DMS53 treated with DMSO at 0.1 percent for 48 hours (cell line): ENCODE measurements around the gene NKX1-1.
"Not testable (repeated sequence)": the region's sequence is repeated elsewhere in the genome, so short reads cannot be mapped to it uniquely, and the experiment has no call there.

Experiments used
- DNase-seq: peaks from one replicate; lab custom pipeline; 2025; ENCODE audit not compliant: unreplicated experiment; lab: John Stamatoyannopoulos, UW

NKX1-1 gene

DNA sequence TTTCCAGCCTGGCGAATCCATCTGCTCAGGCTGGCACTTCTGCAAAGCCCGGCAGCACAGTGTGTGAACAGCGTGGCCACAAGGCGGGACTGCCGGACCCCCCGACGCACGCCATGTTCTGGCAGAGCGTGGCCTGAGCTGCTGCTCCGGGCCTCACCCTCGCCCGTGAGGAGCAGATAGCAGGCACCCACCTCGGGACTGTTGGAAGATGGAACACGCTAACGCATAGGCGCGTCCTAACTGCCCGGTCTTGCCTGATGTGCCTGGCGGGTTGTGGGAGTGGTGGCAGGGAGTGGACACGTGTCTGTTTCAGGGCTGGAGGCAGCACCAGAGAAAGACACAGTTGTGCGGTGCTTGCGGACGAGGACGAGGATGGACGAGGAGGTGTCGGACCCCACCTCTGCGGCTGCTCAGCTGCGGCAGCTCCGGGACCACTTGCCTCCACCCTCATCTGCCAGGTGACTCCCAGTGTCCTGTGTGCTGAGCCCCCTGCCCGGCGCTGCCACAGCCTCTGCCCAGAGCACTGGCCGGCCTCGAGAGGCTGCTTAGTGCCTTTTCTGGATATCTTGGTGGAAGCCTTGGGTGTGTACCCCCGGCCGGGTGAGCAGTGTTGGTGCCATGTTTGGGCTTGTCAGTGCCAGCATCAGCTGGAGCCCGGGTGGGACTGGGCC lies 31.1 kb downstream of the NKX1-1 start:
- no peak for DNase-seq

DNA sequence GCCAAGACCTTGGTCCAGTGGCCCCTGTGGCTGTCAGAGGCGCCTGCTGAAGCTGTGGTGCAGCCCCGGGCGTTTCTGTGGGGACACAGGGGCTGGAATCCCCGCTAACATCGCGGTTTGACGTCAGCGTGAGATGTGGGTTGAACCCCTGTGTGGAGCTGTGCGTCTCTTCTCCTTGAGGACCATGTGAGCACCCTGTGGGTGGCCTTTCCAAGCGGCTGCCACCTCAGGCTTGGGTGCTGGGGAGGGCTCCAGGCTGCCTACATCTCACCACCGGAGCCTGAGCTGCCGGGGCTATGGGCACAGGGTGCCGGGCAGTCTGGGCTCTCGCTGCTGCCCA lies 31.6 kb downstream of the NKX1-1 start:
- DNase-seq: no peak

GRCh38 chr4:1373892-1374705 lies 32.1 kb downstream of the NKX1-1 start:
- no peak for DNase-seq

DNA sequence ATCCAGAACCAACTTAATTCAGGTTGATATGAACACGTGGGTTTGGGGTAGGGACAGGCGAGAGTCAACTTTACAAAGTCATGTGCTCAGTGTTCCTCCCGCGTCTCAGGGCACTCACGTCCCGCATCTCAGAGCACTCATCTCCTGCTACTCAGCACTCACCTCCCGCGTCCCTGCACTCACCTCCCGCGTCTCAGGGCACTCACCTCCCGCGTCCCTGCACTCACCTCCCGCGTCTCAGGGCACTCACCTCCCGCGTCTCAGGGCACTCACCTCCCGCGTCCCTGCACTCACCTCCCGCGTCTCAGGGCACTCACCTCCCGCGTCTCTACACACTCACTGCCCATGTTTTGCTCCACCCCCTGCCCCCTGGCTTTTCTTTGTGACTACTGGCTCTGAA lies 33.7 kb downstream of the NKX1-1 start:
- not testable (repeated sequence) for DNase-seq

DNA sequence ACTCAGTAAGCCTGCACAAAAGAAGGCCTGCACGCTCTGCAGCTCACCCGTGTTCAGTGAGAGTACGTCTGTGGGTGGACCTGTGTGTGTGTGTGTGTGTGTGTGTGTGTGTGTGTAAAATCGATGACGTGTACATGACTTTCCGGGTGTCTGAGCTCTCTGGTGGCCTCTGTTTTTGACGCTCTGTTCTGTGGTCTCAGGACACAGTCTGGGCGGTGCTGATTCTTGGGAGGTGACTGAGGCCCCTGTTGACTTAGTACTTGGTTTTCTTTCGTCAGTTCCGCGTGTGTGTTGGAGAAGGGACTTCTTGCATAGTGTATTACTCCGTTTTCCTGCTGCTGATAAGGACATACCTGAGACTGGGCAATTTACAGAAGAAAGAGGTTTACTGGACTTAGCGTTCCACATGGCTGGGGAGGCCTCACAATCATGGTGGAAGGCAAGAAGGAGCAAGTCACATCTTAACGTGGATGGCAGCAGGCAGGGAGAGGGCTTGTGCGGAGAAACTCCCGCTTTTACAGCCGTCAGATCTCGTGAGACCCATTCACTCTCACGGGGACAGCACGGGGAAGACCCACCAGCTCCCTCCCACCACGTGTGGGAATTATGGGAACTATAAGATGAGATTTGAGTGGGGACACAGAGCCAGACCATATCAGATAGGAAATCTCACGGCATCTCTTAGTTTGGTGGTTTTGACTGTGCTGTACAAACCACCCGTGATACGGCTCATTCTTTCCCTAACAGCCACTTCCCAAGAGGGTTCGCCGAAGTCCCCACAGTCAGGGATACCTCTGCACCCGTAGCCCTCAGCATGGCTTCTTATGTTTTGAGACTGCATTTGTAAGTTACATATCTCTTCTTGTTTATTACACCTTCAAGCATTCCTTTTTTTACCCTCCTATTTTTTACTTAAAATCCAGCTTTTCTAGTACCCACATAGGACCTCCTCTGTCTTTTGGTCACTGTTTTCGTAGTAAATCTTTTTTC lies 34.8 kb downstream of the NKX1-1 start:
- DNase-seq: no peak

- DNase-seq: no peak
These were observed 35.7 kb downstream of the NKX1-1 start for GRCh38 chr4:1370321-1371124.

- no peak for DNase-seq
These were observed 36.7 kb downstream of the NKX1-1 start for GRCh38 chr4:1369479-1370079.

DNA sequence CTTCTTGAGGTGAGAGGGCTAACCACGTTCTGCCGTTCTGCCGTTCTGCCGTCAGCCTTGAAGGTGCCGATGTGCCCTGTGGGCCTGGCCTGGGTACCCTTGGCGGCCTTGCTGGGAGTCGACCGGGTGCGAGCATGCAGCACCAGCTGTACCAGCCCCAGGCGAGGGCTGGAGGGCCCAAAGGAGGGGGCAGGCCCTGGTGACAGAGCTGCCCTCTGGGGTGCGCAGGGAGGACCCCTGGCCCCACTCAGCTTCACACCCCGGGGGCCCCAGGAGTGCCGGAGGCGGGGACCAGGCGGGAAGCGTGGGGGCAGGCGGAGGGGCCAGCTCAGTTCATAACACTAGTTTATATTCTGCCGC lies 37.2 kb downstream of the NKX1-1 start:
- no peak for DNase-seq

- no peak for DNase-seq
These were observed 37.7 kb downstream of the NKX1-1 start for GRCh38 chr4:1368421-1369090.

DNA sequence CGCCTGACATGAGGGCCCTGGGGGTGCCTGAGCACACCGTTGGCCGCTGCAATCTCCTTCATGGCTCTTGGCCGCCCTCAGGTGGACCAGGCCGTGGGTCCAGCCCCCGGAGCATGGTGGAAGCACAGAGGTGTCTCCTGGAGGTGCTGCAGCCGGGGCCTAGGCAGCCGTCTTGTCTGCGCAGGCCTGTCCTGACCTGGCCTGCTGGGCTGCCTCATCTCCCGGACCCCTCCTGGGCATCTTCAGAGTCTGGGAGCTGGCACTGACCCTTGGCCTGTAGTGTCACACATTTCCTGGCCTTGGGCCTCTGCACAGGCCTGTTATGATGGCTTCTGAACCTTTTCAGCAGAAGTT lies 38.3 kb downstream of the NKX1-1 start:
- DNase-seq: no peak

- DNase-seq: no peak
These were observed 38.9 kb downstream of the NKX1-1 start for GRCh38 chr4:1367230-1367935.

- DNase-seq: no peak
These were observed 39.6 kb downstream of the NKX1-1 start for GRCh38 chr4:1366371-1367229.

DNA sequence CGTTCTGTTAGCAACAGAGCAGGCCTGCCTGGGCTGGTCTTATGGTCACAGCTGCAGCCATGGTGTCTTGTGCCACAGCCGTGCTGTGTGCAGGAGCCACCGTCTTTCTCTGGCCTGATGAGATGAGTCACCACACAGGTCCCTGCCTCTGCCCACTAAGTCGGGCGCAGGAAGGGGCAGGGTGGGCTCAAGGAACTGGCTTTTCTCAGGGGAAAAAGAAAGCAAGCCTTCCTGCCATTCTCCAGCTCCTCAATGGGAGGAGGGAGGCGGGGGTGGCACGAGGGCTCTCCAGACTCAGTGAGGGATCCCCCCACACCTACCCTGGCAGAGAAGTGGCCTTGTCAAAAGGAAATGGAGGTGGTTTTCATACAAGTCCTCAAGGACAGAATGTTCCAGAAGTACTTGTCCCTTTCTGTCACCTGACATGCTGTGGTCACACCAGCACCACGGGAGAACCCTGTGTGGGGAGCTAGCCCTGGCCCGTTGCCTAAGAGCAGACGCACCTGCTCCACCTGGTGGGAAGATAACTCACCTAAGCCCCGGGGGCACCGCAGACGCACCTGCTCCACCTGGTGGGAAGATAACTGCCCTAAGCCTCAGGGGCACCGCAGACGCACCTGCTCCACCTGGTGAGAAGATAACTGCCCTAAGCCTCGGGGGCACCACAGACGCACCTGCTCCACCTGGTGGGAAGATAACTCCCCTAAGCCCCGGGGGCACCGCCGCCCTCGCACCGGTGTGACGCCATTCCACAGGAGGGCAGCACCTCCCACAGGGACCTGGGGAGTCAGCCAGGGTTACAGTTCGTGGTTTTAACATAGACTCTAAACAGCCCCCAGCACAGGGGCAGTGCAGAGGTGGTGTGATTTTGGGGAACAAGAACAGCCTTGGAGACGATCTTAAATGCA lies 40.7 kb downstream of the NKX1-1 start:
- DNase-seq: peak; percentile 27

GRCh38 chr4:1364748-1365147 lies 41.5 kb downstream of the NKX1-1 start:
- no peak for DNase-seq

- DNase-seq: no peak
These were observed 42.0 kb downstream of the NKX1-1 start for GRCh38 chr4:1364217-1364616.

GRCh38 chr4:1363513-1363912 lies 42.7 kb downstream of the NKX1-1 start:
- no peak for DNase-seq

DNA sequence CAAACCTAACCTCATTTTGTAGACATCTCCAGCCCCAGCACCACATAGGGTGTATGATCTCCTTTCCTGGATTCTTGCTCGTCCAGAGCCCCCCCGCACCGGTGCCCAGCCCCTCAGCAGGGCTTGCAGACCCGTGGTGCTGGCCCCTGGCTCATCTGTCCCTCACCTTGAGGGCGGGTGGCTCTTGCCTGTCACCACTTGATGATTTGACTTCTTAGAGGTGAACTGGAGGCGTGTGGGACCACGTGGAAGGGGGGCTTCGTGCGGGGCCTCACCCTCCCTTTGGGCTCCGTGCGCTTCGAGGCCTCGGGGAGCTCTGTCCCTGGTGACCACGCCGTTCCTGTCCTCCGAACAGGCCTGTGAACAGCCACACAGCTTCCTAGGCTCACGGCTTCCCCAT lies 43.7 kb downstream of the NKX1-1 start:
- no peak for DNase-seq
